Osteocyte (in vitro differentiated cells): ENCODE results near the gene XAB2. TPM values are rescaled to one million over a fixed set of nuclear protein-coding genes. Genes with fewer than 3 reads are reported as not detected.

Experiments
- DNase-seq: peaks from one replicate; pipeline ENCODE4 v3.0.0; 2021; ENCODE audit warnings: mixed read lengths; ENCODE audit not compliant: unreplicated experiment; ENCODE audit errors: extremely low spot score
- H3K27ac Mint-ChIP-seq: one replicate; pipeline ENCODE4 v1.8.0; 2021; ENCODE audit warnings: mild to moderate bottlenecking, mixed read lengths; ENCODE audit not compliant: unreplicated experiment
- H3K27me3 Mint-ChIP-seq: one replicate; pipeline ENCODE4 v1.8.0; 2021; ENCODE audit warnings: mixed read lengths; ENCODE audit not compliant: unreplicated experiment
- H3K36me3 Mint-ChIP-seq: one replicate; pipeline ENCODE4 v1.8.0; 2021; ENCODE audit warnings: mixed read lengths; ENCODE audit not compliant: unreplicated experiment
- H3K4me1 Mint-ChIP-seq: one replicate; pipeline ENCODE4 v1.8.0; 2021; ENCODE audit warnings: mixed read lengths; ENCODE audit not compliant: unreplicated experiment
- H3K4me3 Mint-ChIP-seq: one replicate; pipeline ENCODE4 v1.8.0; 2021; ENCODE audit warnings: mild to moderate bottlenecking, moderate library complexity, mixed read lengths; ENCODE audit not compliant: unreplicated experiment
- H3K9me3 Mint-ChIP-seq: one replicate; pipeline ENCODE4 v1.8.0; 2021; ENCODE audit warnings: mixed read lengths; ENCODE audit not compliant: unreplicated experiment
- total RNA-seq: library from RNA; stranded (reverse); gene quantifications from 2 replicates; pipeline ENCODE4 v1.2.1, GENCODE V29; 2021
- TF ChIP-seq, protein P1 (sequence below): fragments of 200-600 bp; sonication (generic); IDR thresholded peaks from 2 replicates; pipeline ENCODE4 v1.5.0; 2021; ENCODE audit warnings: antibody characterized with exemption, mild to moderate bottlenecking, moderate library complexity

Gene XAB2
- total RNA-seq, 1 donor from 2014 or later = 41.7 TPM

- no peak overlapping the region for H3K4me3 Mint-ChIP-seq
- TF ChIP-seq, protein P1, sequence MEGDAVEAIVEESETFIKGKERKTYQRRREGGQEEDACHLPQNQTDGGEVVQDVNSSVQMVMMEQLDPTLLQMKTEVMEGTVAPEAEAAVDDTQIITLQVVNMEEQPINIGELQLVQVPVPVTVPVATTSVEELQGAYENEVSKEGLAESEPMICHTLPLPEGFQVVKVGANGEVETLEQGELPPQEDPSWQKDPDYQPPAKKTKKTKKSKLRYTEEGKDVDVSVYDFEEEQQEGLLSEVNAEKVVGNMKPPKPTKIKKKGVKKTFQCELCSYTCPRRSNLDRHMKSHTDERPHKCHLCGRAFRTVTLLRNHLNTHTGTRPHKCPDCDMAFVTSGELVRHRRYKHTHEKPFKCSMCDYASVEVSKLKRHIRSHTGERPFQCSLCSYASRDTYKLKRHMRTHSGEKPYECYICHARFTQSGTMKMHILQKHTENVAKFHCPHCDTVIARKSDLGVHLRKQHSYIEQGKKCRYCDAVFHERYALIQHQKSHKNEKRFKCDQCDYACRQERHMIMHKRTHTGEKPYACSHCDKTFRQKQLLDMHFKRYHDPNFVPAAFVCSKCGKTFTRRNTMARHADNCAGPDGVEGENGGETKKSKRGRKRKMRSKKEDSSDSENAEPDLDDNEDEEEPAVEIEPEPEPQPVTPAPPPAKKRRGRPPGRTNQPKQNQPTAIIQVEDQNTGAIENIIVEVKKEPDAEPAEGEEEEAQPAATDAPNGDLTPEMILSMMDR = no peak
- H3K9me3 Mint-ChIP-seq = no peaks in the 10 kb centered on the region
- no peaks in the 10 kb centered on the region for H3K4me1 Mint-ChIP-seq
- no peak for DNase-seq
- no peak overlapping the region for H3K27ac Mint-ChIP-seq
- no peaks in the 10 kb centered on the region for H3K36me3 Mint-ChIP-seq
- H3K27me3 Mint-ChIP-seq = peaks cover 12% of the 10 kb centered on the region
These were observed 26.3 kb downstream of the XAB2 start for GRCh38 chr19:7602935-7603497.

- Mint-ChIP-seq H3K4me1 (no peaks in the 10 kb centered on the region), H3K36me3 (no peaks in the 10 kb centered on the region), H3K9me3 (no peaks in the 10 kb centered on the region), H3K4me3 (no peak overlapping the region), H3K27ac (no peak overlapping the region), H3K27me3 (peaks cover 18% of the 10 kb centered on the region)
- no peak for DNase-seq
- TF ChIP-seq, protein P1 = no peak
These were observed 27.0 kb downstream of the XAB2 start for GRCh38 chr19:7602240-7602934.

DNA sequence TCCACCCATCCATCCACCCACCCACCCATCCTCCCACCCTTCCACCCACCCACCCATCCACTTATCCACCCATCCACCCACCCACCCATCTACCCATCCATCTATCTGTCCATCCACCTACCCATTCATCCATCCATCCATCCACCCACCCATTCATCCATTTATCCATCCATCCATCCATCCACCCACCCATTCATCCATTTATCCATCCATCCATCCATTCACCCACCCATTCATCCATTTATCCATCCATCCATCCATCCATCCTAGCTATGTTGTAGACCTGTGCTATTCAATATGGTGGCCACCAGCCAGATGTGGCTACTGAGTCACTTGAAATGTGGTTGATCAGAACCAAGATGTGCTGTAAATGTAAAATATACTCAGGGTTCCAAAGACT, 28.6 kb downstream of the XAB2 start:
- peaks cover 24% of the 10 kb centered on the region for H3K27me3 Mint-ChIP-seq
- H3K27ac Mint-ChIP-seq = no peak overlapping the region
- no peaks in the 10 kb centered on the region for H3K36me3 Mint-ChIP-seq
- no peaks in the 10 kb centered on the region for H3K9me3 Mint-ChIP-seq
- H3K4me1 Mint-ChIP-seq = no peaks in the 10 kb centered on the region
- no peak for DNase-seq
- no peak overlapping the region for H3K4me3 Mint-ChIP-seq
- TF ChIP-seq, protein P1 = no peak

GRCh38 chr19:7598180-7598579, 31.2 kb downstream of the XAB2 start:
- TF ChIP-seq, protein P1 = no peak
- no peak overlapping the region for H3K27ac Mint-ChIP-seq
- DNase-seq = no peak
- no peak overlapping the region for H3K4me3 Mint-ChIP-seq
- no peaks in the 10 kb centered on the region for H3K36me3 Mint-ChIP-seq
- no peaks in the 10 kb centered on the region for H3K9me3 Mint-ChIP-seq
- H3K4me1 Mint-ChIP-seq = peaks cover 3% of the 10 kb centered on the region
- peaks cover 45% of the 10 kb centered on the region for H3K27me3 Mint-ChIP-seq

GRCh38 chr19:7597689-7598088, 31.7 kb downstream of the XAB2 start:
- Mint-ChIP-seq H3K4me3 (no peak overlapping the region), H3K27me3 (peaks cover 45% of the 10 kb centered on the region), H3K4me1 (peaks cover 3% of the 10 kb centered on the region)

More at GRCh38 chr19:7597689-7598088, 31.7 kb downstream of the XAB2 start:
- H3K9me3 Mint-ChIP-seq = no peaks in the 10 kb centered on the region
- no peaks in the 10 kb centered on the region for H3K36me3 Mint-ChIP-seq
- no peak overlapping the region for H3K27ac Mint-ChIP-seq
- TF ChIP-seq, protein P1 = no peak
- no peak for DNase-seq
